ENCODE measurements around the gene SLC35F6. TPM values are rescaled to one million over a fixed set of nuclear protein-coding genes. Genes with fewer than 3 reads are reported as not detected.

The SLC35F6 gene
- total and polyA plus RNA-seq, 11 donors: 14.4 to 70.5 (median 27.2) TPM

GRCh38 chr2:26721115-26722032 lies 42.7 kb upstream of the SLC35F6 start:
- Histone ChIP-seq H3K4me3 (no peak overlapping the region), H3K9me3 (peaks cover 0 to 5% (median 0%) of the 10 kb centered on the region in 12 donors), H3K27me3 (no peaks in the 10 kb centered on the region), H3K27ac (peak overlapping the region in 11 of 12 donors; percentile 58 to 91 (median 82)), H3K36me3 (no peaks in the 10 kb centered on the region), H3K4me1 (peaks cover 4 to 58% (median 41%) of the 10 kb centered on the region in 12 donors)
- TF ChIP-seq POLR2A (IDR thresholded peaks at IDR 0.05) (no peak), CTCF (IDR thresholded peaks at IDR 0.05) (no peak)
- DNase-seq (no peak), ATAC-seq (no peak)
- WGBS, 4 donors: 82 to 88% (median 88%) methylated on average over 11 to 12 of the region's 12 CpGs
- intact Hi-C loops (cut with DNase I): no loop called here

- no peak for TF ChIP-seq CTCF (IDR thresholded peaks at IDR 0.05)
- TF ChIP-seq POLR2A (IDR thresholded peaks at IDR 0.05): no peak
- no peaks in the 10 kb centered on the region for H3K36me3 ChIP-seq
These were observed 41.8 kb upstream of the SLC35F6 start for GRCh38 chr2:26722328-26722727.

GRCh38 chr2:26722911-26723310 lies 41.2 kb upstream of the SLC35F6 start:
- DNase-seq: no peak
- intact Hi-C loops (cut with DNase I): no loop called here
- Histone ChIP-seq H3K9me3 (no peaks in the 10 kb centered on the region), H3K4me3 (no peak overlapping the region), H3K4me1 (peaks cover 4 to 53% (median 39%) of the 10 kb centered on the region in 12 donors), H3K36me3 (no peaks in the 10 kb centered on the region), H3K27me3 (peaks cover 0 to 10% (median 3%) of the 10 kb centered on the region in 9 donors), H3K27ac (peak overlapping the region in 6 of 12 donors; percentile 20 to 91 (median 73))
- ATAC-seq: no peak
- TF ChIP-seq CTCF (IDR thresholded peaks at IDR 0.05) (no peak), POLR2A (IDR thresholded peaks at IDR 0.05) (no peak)
- WGBS, 4 donors: 91 to 100% (median 92%) methylated on average over 1 of the region's 1 CpG

More at GRCh38 chr2:26722328-26722727, 41.8 kb upstream of the SLC35F6 start:
- WGBS, 4 donors: 85 to 94% (median 89%) methylated on average over 1 of the region's 1 CpG
- Histone ChIP-seq H3K4me1 (peaks cover 4 to 57% (median 41%) of the 10 kb centered on the region in 12 donors), H3K27me3 (peaks cover 0 to 4% (median 0%) of the 10 kb centered on the region in 9 donors), H3K4me3 (no peak overlapping the region), H3K9me3 (no peaks in the 10 kb centered on the region), H3K27ac (peak overlapping the region in 4 of 12 donors; percentile 20 to 91 (median 59))
- no peak for ATAC-seq
- DNase-seq: no peak
- intact Hi-C loops (cut with DNase I): no loop called here

GRCh38 chr2:26723475-26723874 lies 40.6 kb upstream of the SLC35F6 start:
- DNase-seq: no peak
- ATAC-seq: no peak
- intact Hi-C loops (cut with DNase I): no loop called here
- TF ChIP-seq POLR2A (IDR thresholded peaks at IDR 0.05) (no peak), CTCF (IDR thresholded peaks at IDR 0.05) (no peak)
- peaks cover 0 to 16% (median 3%) of the 10 kb centered on the region in 9 donors for H3K27me3 ChIP-seq
- peak overlapping the region in 11 of 12 donors; percentile 18 to 91 (median 74) for H3K27ac ChIP-seq
- no peak overlapping the region for H3K4me3 ChIP-seq
- 90 to 94% (median 92%) methylated on average over 3 of the region's 3 CpGs for WGBS, 4 donors
- no peaks in the 10 kb centered on the region for H3K36me3 ChIP-seq
- H3K4me1 ChIP-seq: peaks cover 4 to 53% (median 39%) of the 10 kb centered on the region in 12 donors
- H3K9me3 ChIP-seq: no peaks in the 10 kb centered on the region

All from heart left ventricle (tissue), 16 donors.